HFFc6 (cell line): ENCODE results near the gene BNIPL. TPM values are rescaled to one million over a fixed set of nuclear protein-coding genes. Genes with fewer than 3 reads are reported as not detected.

Experiments
- DNase-seq: peaks from one replicate; pipeline ENCODE4 v3.0.0-alpha.2; 2018
- H3K27ac Mint-ChIP-seq: 2 replicates; pipeline ENCODE4 v1.8.0; 2020; ENCODE audit warnings: mild to moderate bottlenecking, mixed read lengths
- H3K27me3 Mint-ChIP-seq: 2 replicates; pipeline ENCODE4 v1.8.0; 2021; ENCODE audit warnings: mild to moderate bottlenecking, moderate library complexity, mixed read lengths; ENCODE audit not compliant: insufficient read depth
- H3K36me3 Mint-ChIP-seq: 2 replicates; pipeline ENCODE4 v1.8.0; 2021; ENCODE audit warnings: low read depth, mixed read lengths
- H3K4me1 Mint-ChIP-seq: 2 replicates; pipeline ENCODE4 v1.8.0; 2020; ENCODE audit warnings: low read depth, mixed read lengths
- H3K4me3 Mint-ChIP-seq: 2 replicates; pipeline ENCODE4 v1.8.0; 2020; ENCODE audit warnings: mild to moderate bottlenecking, moderate library complexity, mixed read lengths
- H3K9me3 Mint-ChIP-seq: 2 replicates; pipeline ENCODE4 v1.8.0; 2020; ENCODE audit warnings: mild to moderate bottlenecking, mixed read lengths
- CTCF ChIP-seq: fragments of 200-600 bp; sonication (generic); IDR thresholded peaks from 2 replicates; pipeline ENCODE4 v1.5.0; 2021; ENCODE audit warnings: antibody characterized with exemption, mild to moderate bottlenecking
- total RNA-seq, 6 experiments: library from RNA; stranded (reverse); fragmentation: NEBNext Ultra II Directional; extraction: Animal tissue kit (Norgen Biotek cat#: 25700); gene quantifications; 2 replicates in 1 of 6; 3 replicates in 5 of 6; pipeline ENCODE4 v1.2.3, GENCODE V29; 2021

Gene BNIPL
- total RNA-seq, 6 experiments from 2014 or later: 0.06 to 0.31 (median 0.12) TPM; not detected in 1

GRCh38 chr1:151005729-151006319, 30.6 kb upstream of the BNIPL start:
- no peaks in the 10 kb centered on the region for H3K9me3 Mint-ChIP-seq
- H3K27ac Mint-ChIP-seq: peak overlapping the region; percentile 99
- peaks cover 4% of the 10 kb centered on the region for H3K27me3 Mint-ChIP-seq
- peak overlapping the region; percentile 97 for H3K4me3 Mint-ChIP-seq
- no peak for DNase-seq
- peaks cover 9% of the 10 kb centered on the region; the same call in 1 of the 2 replicates for H3K36me3 Mint-ChIP-seq
- no peak for TF ChIP-seq CTCF
- H3K4me1 Mint-ChIP-seq: peaks cover 52% of the 10 kb centered on the region

- peaks cover 11% of the 10 kb centered on the region; the same call in 1 of the 2 replicates for H3K36me3 Mint-ChIP-seq
- DNase-seq: peak; percentile 89
- H3K27me3 Mint-ChIP-seq: peaks cover 4% of the 10 kb centered on the region
- H3K9me3 Mint-ChIP-seq: no peaks in the 10 kb centered on the region
- peaks cover 58% of the 10 kb centered on the region for H3K4me1 Mint-ChIP-seq
- TF ChIP-seq CTCF: peak; percentile 53
- peak within 1 kb of the TSS; percentile 99 for H3K27ac Mint-ChIP-seq
- peak within 1 kb of the TSS; percentile 97 for H3K4me3 Mint-ChIP-seq
These were observed 29.9 kb upstream of the BNIPL start, which contains the start of gene MINDY1 for GRCh38 chr1:151006327-151007052. TSS of gene MINDY1 (minus strand) at chr1:151006902. CDS start at chr1:151002617, 4,285 bp downstream.

GRCh38 chr1:151007853-151008243, 28.5 kb upstream of the BNIPL start:
- peaks cover 2% of the 10 kb centered on the region for H3K27me3 Mint-ChIP-seq
- no peaks in the 10 kb centered on the region for H3K9me3 Mint-ChIP-seq
- peaks cover 5% of the 10 kb centered on the region; the same call in 1 of the 2 replicates for H3K36me3 Mint-ChIP-seq
- H3K4me1 Mint-ChIP-seq: peaks cover 55% of the 10 kb centered on the region
- H3K4me3 Mint-ChIP-seq: peak overlapping the region; percentile 97
- TF ChIP-seq CTCF: no peak
- H3K27ac Mint-ChIP-seq: peak overlapping the region; percentile 99
- DNase-seq: no peak

- no peak; the same call in 1 of the 2 replicates for TF ChIP-seq CTCF
- Mint-ChIP-seq H3K4me1 (peaks cover 58% of the 10 kb centered on the region), H3K27me3 (peaks cover 2% of the 10 kb centered on the region), H3K9me3 (no peaks in the 10 kb centered on the region), H3K4me3 (peak within 1 kb of the TSS; percentile 97), H3K36me3 (peaks cover 5% of the 10 kb centered on the region; the same call in 1 of the 2 replicates), H3K27ac (peak within 1 kb of the TSS; percentile 99)
- peak; percentile 98 for DNase-seq
These were observed 27.9 kb upstream of the BNIPL start, which contains the start of gene PRUNE1 for GRCh38 chr1:151008244-151009205. TSS of gene PRUNE1 (plus strand) at chr1:151008449. CDS start at chr1:151008633, 184 bp downstream.

- H3K9me3 Mint-ChIP-seq: no peaks in the 10 kb centered on the region
- no peak for TF ChIP-seq CTCF
- H3K36me3 Mint-ChIP-seq: peaks cover 5% of the 10 kb centered on the region; the same call in 1 of the 2 replicates
- peak overlapping the region; percentile 99 for H3K27ac Mint-ChIP-seq
- H3K27me3 Mint-ChIP-seq: peaks cover 2% of the 10 kb centered on the region
- peak; percentile 61 for DNase-seq
- peaks cover 61% of the 10 kb centered on the region for H3K4me1 Mint-ChIP-seq
- peak overlapping the region; percentile 97 for H3K4me3 Mint-ChIP-seq
These were observed 27.2 kb upstream of the BNIPL start for GRCh38 chr1:151009206-151009587.
